NB4 (cell line): ENCODE data around the gene NKAIN4.
"Not testable (repeated sequence)": the region's sequence is repeated elsewhere in the genome, so short reads cannot be mapped to it uniquely, and the experiment has no call there.

ENCODE experiments used
- DNase-seq: peaks from one replicate; pipeline ENCODE4 v3.0.0; 2010; ENCODE audit warnings: low read depth
- H3K4me3 ChIP-seq: one replicate; pipeline ENCODE4 v1.5.1; 2011; ENCODE audit warnings: mild to moderate bottlenecking, low read depth, low read length, moderate library complexity
- MYC ChIP-seq: IDR thresholded peaks from 2 replicates; pipeline ENCODE4 v1.6.1; 2011; ENCODE audit warnings: low read depth, low read length
- POLR2A ChIP-seq: IDR thresholded peaks from 2 replicates; pipeline ENCODE4 v1.6.1; 2011; ENCODE audit warnings: mild to moderate bottlenecking; ENCODE audit not compliant: insufficient read length; ENCODE audit errors: extremely low read depth
- TF ChIP-seq, protein P1 (sequence below): IDR thresholded peaks from 2 replicates; pipeline ENCODE4 v1.6.1; 2011; ENCODE audit warnings: low read depth, low read length
- TF ChIP-seq, protein P2 (sequence below): IDR thresholded peaks from one replicate; pipeline ENCODE4 v1.5.1; 2012; ENCODE audit warnings: low read depth, low read length

Gene NKAIN4

DNA sequence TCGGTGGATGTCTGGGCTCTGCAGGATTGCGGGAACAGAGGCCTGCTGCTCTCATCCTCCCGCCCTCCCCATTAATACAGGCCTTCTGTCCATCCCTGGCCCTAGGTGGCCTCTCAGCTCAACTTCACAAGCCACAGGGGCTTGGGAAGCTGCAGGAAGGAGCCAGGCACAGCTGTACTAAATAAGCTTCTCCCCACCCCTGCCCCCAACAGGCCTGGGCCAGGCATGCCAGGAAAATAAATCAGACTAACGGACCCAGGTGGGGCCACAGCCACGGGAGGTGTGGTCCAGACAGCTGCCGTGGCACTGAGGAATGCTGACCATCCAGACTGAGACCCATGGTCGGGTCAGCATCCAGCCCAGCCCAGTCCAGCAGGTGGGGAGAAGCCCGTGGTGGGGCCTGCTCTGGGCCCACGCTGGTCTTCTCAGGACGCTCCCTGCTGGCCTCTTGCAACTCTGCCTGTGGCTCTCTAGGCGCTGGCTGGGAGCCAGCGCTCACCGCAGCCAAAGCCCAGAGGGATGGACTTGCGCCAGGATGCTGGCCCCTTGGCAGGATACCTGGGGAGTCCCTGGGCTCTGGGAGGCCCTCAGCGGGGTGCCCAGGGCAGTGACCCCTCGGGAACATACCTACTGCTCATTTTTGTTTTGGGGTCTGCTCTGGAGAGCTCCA lies 29.7 kb downstream of the NKAIN4 start:
- peak; percentile 32 for DNase-seq
- no peak overlapping the region for H3K4me3 ChIP-seq
- TF ChIP-seq, protein P1, sequence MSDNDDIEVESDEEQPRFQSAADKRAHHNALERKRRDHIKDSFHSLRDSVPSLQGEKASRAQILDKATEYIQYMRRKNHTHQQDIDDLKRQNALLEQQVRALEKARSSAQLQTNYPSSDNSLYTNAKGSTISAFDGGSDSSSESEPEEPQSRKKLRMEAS: no peak
- TF ChIP-seq, protein P2, sequence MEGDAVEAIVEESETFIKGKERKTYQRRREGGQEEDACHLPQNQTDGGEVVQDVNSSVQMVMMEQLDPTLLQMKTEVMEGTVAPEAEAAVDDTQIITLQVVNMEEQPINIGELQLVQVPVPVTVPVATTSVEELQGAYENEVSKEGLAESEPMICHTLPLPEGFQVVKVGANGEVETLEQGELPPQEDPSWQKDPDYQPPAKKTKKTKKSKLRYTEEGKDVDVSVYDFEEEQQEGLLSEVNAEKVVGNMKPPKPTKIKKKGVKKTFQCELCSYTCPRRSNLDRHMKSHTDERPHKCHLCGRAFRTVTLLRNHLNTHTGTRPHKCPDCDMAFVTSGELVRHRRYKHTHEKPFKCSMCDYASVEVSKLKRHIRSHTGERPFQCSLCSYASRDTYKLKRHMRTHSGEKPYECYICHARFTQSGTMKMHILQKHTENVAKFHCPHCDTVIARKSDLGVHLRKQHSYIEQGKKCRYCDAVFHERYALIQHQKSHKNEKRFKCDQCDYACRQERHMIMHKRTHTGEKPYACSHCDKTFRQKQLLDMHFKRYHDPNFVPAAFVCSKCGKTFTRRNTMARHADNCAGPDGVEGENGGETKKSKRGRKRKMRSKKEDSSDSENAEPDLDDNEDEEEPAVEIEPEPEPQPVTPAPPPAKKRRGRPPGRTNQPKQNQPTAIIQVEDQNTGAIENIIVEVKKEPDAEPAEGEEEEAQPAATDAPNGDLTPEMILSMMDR: no peak
- no peak for TF ChIP-seq POLR2A
- TF ChIP-seq MYC: no peak

DNA sequence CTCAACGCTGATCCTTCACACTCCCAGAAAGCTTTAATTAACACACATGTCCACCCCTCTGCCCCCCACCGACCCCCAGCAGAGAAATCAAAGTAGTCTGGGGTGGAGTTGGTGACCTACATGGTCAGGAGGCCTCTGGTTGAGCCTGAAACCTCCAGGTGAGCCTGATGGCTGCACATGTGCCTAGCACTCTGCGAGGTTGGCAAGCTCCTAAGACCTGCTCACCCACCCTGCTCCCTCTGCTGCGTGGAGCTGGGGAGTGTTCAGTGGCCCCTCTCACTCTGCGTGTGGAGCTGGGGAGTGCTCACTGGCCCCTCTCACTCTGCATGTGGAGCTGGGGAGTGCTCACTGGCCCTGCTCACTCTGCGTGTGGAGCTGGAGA lies 30.4 kb downstream of the NKAIN4 start:
- TF ChIP-seq, protein P1: no peak
- TF ChIP-seq, protein P2: no peak
- TF ChIP-seq MYC (no peak), POLR2A (no peak)
- no peak for DNase-seq
- no peak overlapping the region for H3K4me3 ChIP-seq

DNA sequence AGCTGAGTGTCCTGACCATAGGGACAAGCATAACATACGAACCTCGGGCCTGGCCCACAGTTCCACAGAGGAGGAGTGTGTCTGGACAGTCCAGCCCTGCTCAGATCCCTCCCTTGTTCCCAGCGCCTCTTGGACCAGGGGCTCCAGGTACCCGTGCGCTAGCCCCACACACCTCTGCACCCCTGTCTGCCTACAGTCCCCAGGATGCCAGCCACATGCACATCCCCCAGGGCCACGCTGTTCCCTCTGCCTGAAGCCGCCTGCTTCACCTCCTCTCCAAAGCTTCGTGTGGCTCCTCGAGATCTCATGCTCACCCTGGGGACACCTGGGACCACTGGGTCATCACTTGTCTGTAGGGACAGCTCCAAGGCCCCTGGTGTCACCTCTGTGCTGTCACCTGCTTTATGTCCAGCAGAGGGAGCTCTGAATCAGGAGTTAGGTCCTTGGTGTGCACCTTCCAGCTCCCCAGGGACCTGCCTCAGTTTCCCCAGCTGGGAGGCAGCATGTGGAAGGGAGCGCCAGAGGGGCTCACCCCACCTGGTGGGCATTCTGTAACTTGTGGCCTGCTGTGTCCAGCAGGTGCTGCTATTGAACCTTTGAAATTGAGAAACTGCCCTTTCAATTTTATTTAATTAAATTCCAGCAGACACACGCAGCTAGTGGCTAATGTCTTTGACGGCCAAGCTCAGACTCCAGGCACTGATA lies 31.0 kb downstream of the NKAIN4 start:
- no peak overlapping the region for H3K4me3 ChIP-seq
- TF ChIP-seq POLR2A (no peak), MYC (no peak)
- TF ChIP-seq, protein P2: peak; percentile 85
- TF ChIP-seq, protein P1: no peak
- DNase-seq: peak; percentile 52

DNA sequence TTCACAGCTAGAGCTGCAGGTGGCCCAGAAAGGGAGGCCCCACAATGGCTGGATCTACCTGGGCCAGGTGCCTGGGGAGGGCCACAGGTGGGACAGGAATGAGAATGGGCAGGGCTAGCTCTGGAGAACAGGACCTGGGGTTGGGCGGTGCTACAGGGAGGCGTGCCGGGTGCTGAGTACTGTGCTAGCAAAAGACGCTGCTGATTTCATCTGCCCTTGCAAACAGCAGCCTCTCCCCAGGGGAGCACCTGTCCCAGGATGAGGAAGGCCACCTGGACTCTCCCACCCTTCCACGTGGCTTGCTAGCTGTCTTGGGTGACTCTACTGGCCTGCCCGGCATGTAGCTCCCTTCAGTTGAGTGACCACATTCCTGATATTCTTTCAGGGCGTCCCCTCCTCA lies 31.7 kb downstream of the NKAIN4 start:
- TF ChIP-seq, protein P2: no peak
- TF ChIP-seq MYC (no peak), POLR2A (no peak)
- TF ChIP-seq, protein P1: no peak
- DNase-seq: no peak
- H3K4me3 ChIP-seq: no peak overlapping the region

DNA sequence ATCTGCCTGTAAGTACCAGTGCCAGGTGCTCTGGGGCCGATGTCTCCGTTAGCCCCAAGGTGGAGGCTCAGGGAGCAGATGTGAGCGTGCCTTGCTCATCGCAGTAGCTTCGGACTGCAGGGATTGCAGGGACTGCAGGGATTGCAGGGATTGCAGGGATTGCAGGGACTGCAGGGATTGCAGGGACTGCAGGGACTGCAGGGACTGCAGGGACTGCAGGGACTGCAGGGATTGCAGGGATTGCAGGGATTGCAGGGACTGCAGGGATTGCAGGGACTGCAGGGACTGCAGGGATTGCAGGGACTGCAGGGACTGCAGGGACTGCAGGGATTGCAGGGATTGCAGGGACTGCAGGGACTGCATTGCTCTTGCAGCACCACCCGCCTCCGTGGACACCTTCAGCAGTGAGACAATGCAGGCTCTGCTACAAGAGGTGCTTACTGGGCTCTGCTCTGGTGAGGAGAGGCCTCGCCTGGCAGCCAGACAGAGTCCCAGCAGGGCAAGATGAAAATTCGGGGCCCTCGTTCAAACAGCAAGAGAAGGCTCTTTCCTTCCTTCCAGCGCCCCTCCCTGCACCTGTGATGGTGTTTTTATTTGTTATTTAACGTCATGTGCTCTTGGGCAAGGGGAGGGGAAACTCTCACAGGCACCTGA lies 32.7 kb downstream of the NKAIN4 start:
- not testable (repeated sequence) for DNase-seq, H3K4me3 ChIP-seq

DNA sequence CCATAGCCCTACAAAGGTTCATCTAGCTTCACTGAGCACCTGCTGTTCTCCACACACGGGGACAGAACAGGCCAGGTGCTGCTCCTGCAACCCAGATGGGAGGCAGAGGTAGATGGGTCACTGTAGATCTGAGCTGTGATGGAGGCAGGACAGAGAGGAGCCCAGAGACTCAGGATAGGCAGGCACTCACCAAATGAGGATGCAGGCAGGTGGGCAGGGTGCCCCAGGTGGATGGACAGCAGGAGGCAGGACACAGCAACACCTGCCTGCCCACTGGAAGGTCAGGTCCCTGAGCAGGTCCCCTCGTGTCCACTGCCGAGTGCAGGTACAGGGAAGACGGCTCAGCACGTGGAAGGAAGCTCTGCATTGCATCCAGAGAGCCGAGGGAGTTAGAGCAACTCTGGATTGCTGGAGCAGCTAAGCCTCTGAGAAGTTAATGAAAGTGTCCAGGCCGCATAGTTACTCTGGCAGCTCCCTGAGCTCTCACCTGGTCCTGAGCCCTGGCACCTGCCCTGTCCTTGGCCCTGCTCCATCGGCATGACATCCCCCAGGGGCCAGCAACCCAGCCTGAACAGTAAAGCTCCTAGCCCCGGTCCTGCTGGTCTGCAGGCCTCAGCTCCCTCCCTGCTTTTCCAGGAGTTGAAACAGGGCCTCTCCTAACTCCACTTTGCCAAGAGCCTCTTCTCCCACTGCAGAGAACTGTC lies 33.4 kb downstream of the NKAIN4 start:
- TF ChIP-seq, protein P2: no peak
- TF ChIP-seq MYC: no peak
- TF ChIP-seq POLR2A: no peak
- TF ChIP-seq, protein P1: no peak
- DNase-seq: no peak
- no peak overlapping the region for H3K4me3 ChIP-seq
